GM19099 (cell line): ENCODE data around the gene UBE2L6.

Source experiments
- POLR2A ChIP-seq: IDR thresholded peaks from 3 replicates; pipeline ENCODE4 v1.6.1; 2011; ENCODE audit warnings: low read depth; ENCODE audit not compliant: insufficient read length; ENCODE audit errors: extremely low read depth

UBE2L6 gene

GRCh38 chr11:57567515-57568329 is at the start of gene UBE2L6:
TSS of gene UBE2L6 (minus strand) at chr11:57567672. CDS start at chr11:57567611, 61 bp downstream.
- peak; percentile 76 for TF ChIP-seq POLR2A

DNA sequence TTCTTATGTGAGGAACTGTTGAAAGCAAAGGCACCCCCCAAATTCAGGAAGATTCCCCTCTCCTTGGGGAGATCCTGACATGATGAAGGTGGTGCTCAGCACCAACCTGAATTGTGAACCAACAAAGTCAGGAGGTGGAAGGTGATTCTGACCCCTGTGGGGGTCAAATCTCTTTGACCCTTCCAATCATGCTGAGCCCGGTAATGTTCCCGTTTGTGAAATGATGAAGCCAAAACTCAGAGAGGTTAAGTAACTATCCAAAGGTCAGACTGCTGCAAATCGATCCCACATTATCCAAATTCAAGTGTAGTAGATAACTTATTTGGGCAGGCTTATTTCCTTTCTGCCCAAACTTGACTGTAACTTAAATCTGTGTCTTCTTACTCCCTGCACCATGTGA is 49.1 kb upstream of the UBE2L6 start:
- TF ChIP-seq POLR2A, result no peak

DNA sequence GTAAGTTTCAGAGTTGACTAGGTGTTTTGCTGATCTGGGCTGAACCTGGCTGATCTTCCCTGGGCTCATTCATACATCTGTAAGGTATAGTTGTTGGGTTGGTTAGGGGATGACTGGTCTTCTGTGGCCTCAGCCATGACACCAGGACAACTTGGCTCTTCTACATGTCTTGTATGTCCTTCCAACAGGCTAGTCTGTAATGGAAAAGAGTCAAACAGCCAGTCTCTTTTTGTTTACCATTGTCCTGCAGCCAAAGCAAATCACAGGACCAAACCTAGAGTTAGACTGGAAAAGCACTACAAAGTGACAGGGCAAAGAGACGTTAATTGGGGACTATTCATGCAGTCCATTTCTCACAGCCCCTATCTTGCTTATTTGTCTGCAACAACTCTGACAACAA is 47.8 kb upstream of the UBE2L6 start:
- no peak for TF ChIP-seq POLR2A

DNA sequence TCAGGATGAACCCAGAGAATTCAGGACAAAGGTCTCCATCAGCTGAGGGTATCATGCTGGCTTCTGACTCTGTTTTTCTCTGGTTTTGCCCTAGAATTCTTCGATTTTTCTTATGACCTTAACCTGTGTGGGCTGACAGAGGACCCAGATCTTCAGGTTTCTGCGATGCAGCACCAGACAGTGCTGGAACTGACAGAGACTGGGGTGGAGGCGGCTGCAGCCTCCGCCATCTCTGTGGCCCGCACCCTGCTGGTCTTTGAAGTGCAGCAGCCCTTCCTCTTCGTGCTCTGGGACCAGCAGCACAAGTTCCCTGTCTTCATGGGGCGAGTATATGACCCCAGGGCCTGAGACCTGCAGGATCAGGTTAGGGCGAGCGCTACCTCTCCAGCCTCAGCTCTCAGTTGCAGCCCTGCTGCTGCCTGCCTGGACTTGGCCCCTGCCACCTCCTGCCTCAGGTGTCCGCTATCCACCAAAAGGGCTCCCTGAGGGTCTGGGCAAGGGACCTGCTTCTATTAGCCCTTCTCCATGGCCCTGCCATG is 46.8 kb upstream of the UBE2L6 start:
- TF ChIP-seq POLR2A, result no peak

DNA sequence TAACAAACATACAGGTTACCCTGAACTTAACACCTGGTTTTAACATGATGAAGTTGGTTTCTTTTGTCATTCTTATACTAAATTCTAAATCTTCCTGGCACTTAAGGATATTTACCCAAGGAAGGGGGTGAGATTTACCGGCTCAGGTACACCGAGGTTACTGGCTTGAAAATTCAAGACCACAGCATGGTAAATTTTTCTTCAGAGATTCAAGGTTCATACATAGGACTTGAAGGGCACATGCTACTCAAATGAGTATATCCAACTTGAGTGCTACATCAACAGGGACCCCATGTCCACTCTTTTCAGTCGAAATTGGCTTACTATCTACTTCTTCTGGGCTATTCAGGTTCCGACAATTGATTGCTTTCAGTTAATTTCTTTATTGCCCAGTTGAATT is 42.7 kb upstream of the UBE2L6 start:
- TF ChIP-seq POLR2A, result no peak

DNA sequence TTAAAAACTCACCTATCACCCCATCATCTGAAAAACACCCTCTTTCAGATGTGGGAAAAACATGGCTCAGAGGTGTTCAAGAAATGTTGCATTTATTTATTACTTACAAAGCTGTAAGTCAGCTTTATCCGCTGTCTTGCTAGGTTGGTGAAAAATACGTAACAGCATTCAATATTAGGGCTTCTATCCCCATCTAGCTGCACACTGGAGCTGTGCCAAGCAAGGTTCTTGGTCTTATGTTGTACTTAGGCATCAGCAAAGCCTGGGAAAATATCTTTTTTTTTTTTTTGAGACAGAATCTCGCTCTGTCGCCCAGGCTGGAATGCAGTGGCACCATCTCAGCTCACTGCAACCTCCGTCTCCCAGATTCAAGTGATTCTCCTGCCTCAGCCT is 37.6 kb upstream of the UBE2L6 start:
- TF ChIP-seq POLR2A, result no peak

DNA sequence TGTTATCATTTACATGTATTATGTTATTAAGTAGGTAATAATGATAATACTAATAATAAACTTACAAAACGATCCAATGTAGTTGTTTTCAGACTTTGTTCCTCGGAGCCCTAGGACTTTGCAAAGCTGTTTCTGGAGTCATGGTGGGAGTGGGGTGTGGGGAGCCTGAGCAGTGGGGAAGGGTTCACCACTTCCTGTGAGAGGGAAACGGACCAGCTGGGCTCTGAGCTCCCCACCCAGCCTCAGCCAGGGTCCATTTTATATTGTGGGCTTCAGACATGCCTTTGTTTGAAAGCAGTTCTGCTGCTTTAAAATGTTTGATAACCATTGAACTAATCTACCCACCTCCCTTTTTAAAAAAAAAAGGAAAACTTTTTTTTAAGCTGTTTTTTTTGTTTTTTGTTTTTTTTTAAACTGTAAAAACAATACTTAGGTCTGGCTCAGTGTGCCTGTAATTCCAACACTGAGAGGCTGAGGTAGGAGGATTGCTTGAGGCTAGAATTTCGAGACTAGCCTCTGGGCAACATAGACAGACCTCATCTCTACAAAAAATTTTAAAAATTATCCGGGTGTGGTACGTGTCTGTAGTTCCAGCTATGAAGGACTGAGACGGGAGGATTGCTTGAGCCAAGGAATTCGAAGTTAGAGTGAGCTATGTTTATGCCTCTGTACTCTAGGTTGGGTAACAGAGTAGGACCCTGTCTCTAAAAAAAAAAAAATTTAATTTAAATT is 37.0 kb upstream of the UBE2L6 start:
- TF ChIP-seq POLR2A, result no peak

DNA sequence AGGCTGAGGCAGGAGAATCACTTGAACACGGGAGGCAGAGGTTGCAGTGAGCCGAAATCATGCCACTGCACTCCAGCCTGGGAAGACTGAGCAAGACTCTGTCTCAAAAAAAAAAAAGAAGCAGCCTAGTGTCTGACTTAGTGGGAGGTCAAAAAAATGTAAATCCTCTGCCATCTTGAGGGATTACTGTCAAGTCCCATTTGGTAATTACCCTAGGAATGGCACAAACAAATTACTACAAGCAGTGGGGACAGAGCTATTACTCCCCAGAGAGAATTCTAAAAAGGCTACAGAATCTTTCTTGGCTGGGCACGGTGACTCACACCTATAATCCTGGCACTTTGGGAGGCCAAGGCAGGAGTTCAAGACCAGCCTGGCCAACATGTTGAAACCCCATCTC is 33.8 kb upstream of the UBE2L6 start:
- no peak for TF ChIP-seq POLR2A

- no peak for TF ChIP-seq POLR2A
Observed at GRCh38 chr11:57599381-57599780, 31.9 kb upstream of the UBE2L6 start.

- TF ChIP-seq POLR2A, result no peak
Observed at GRCh38 chr11:57598831-57599155, 31.3 kb upstream of the UBE2L6 start.

GRCh38 chr11:57597916-57598830 is 30.7 kb upstream of the UBE2L6 start:
- TF ChIP-seq POLR2A, result no peak

DNA sequence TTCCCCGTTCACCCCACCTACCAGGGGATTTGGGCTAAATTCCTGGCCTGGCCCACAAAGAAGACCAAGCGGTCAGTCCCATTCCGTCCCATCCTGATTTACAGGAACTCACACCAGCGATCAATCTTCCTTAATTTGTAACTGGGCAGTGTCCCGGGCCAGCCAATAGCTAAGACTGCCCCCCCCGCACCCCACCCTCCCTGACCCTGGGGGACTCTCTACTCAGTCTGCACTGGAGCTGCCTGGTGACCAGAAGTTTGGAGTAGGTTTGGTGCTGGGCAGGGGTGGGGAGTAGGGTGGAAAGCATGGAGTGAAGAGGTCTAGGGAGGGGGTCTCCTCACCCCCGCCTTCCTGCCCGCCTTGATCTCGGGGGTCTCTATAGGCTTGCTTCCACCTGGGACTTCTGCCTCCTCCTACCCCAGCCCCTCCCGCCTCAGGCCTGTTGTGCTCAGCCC is 30.0 kb upstream of the UBE2L6 start, which contains the start of gene SERPING1:
TSS of gene SERPING1 (plus strand) at position 225 of the 455 bp plus-strand sequence. CDS start 586 bp downstream, outside the sequence.
- no peak for TF ChIP-seq POLR2A

DNA sequence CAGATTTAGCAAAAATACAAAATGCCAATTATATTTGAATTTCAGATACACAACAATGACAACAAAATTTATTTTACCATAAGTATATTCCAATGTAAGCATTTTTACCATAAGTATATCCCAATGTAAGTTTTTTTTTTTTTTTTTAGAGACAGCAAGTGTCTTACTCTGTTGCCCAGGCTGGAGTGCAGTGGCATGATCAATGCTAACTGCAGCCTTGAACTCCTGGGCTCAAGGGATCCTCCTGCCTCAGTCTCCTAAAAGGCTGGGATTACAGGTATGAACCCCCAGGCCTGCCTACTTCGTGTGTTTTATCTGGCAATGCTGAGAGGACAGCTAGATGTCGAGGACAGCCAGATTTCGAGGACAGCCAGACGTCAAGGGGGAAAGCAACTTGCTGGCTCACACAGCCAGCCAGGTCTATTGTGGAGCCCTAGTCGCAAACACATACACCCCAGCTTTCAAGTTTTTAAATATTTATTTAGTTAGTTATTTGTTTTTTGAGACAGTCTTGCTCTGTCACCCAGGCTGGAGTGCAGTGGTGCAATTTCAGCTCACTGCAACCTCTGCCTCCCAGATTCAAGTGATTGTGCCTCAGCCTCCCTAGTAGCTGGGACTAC is 28.9 kb upstream of the UBE2L6 start:
- no peak for TF ChIP-seq POLR2A

DNA sequence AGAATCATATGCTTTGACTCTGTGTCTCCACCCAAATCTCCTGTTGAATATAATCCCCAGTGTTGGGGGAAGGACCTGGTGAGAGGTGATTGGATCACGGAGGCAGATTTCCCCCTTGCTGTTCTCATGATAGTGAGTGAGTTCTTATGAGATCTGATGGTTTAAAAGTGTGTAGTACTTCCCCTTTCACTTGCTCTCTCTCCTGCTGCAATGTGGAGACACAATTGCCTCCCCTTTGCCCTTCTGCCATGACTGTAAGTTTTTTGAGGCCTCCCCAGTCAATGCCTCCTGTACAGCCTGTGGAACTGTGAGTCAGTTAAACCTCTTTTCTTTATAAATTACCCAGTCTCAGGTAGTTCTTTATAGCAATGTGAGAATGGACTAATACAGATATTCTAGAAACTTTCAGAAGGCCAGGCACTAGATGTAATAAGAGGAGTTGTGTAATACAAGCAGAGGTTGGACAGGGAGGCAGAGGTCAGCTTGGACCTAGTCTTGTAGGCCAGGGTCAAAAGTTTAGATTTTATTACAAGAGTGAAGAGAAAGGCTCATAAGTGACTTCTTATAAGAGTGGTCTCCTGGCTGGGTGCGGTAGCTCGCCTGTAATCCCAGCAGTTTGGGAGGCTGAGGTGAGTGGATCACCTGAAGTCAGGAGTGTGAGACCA is 20.7 kb upstream of the UBE2L6 start:
- TF ChIP-seq POLR2A, result no peak

DNA sequence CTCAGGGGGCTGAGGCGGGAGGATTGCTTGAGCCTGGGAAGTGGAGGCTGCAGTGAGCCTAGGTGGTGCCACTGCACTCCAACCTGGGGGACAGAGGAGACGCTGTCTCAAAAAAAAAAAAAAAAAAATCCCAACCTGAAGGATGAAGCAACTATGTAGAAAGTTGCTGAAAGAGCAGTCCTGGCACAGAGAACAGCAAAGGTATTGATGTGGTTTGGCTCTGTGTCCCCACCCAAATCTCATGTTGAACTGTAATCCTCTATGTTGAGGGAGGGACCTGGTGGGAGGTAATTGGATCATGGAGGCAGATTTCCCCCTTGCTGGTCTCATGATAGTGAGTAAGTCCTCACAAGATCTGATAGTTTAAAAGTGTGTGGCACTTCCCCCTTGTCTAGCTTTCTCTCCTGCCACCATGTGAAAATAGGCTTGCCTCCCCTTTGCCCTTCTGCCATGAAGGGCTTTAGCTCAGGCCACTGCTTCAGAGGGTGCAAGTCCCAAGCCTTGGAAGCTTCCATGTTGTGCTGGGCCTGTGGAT is 19.3 kb upstream of the UBE2L6 start:
- no peak for TF ChIP-seq POLR2A
